GM21619 (cell line): Measurements from ENCODE around the gene SMIM10L1.

ENCODE experiments used
- ATAC-seq: cut with Tn5 transposase; IDR thresholded peaks from one replicate; pipeline ENCODE4 v1.9.1; 2021; ENCODE audit not compliant: unreplicated experiment

The SMIM10L1 gene

GRCh38 chr12:11183011-11183410, 12.0 kb downstream of the SMIM10L1 start:
- no peak for ATAC-seq

- no peak for ATAC-seq
These were observed 15.8 kb downstream of the SMIM10L1 start, which contains the start of gene TAS2R42 for GRCh38 chr12:11186837-11187236. Gene TAS2R42 (minus strand): TSS chr12:11186937. CDS start chr12:11186937, 0 bp downstream.

- ATAC-seq, result no peak
These were observed 31.8 kb downstream of the SMIM10L1 start for GRCh38 chr12:11202811-11203210.

- ATAC-seq, result no peak
These were observed 33.2 kb downstream of the SMIM10L1 start for GRCh38 chr12:11204173-11204572.

GRCh38 chr12:11209113-11209512, 38.1 kb downstream of the SMIM10L1 start:
- no peak for ATAC-seq
